Activated effector memory CD4-positive, alpha-beta T cell treated with anti-CD3 and anti-CD28 coated beads, Interleukin-2, amount 50 U/mL, for 16 hours (primary cell): ENCODE results near the gene HMGXB3.
A peak's percentile ranks its signal among the peaks of the same experiment; 100 is the strongest.

Source experiments
- DNase-seq: peaks from one replicate; pipeline ENCODE4 v3.0.0-alpha.2; 2020

HMGXB3 gene

GRCh38 chr5:149982505-149982904 lies 18.0 kb upstream of the HMGXB3 start:
- no peak for DNase-seq

- no peak for DNase-seq
These were observed 12.4 kb upstream of the HMGXB3 start for GRCh38 chr5:149988126-149988525.

DNA sequence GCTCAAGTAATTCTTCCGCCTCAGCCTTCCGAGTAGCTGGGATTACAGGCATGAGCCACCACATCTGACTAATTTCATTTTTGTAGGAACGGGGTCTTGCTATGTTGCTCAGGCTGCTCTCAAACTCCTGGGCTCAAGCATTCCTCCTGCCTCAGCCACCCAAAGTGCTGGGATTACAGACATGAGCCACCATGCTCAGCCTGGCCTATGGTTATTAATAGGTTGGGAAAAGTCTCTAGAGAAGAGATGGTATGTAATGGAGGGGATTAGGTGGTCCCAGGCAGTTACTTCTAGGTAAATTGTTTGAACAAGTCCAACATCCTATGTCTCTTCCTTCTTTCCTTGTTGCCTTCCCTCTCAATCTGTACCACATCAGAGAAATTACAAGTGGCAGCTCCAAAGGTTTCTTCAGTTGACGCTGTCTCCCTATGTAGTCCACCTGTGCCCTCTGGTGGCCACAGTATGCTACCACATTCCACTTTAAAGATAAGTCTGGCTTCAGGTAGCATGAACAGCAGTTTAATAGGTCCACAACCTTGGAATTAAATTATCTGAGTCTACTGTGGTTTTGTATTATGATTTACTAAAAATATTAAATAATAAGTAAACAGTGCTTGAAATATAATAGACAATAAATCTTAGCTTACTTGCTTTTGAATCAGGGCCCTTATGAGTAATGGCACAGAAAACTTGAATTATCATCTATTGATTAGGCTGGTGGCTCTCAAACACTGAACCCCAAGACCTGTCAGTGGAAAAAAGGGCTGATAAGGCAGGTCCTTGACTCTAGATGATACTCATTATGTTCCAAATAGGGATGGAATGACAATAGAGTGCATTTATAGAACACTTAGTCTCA lies 9.8 kb upstream of the HMGXB3 start:
- peak; percentile 87 for DNase-seq

DNA sequence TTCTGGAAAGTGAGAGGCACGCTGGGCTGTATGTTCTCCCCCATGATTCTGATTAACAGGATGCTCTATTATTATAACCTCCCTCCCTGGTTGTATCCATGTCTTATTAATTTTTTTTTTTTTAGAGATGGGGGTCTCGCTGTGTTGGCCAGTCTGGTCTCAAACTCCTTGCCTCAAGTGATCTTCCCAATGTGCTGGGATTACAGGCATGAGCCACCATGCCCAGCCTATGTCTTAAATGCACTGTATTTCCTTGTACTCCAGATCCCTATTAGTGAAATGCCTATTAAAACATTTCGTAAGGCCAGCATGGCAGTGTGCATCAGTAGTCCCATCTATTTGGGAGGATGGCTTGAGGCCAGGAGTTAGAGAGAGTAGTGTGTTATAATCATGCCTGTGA lies 7.1 kb upstream of the HMGXB3 start:
- no peak for DNase-seq

GRCh38 chr5:149995385-149996204 lies 4.9 kb upstream of the HMGXB3 start:
- no peak for DNase-seq

GRCh38 chr5:149996205-149996890 lies 4.2 kb upstream of the HMGXB3 start:
- no peak for DNase-seq

- DNase-seq = no peak
These were observed 2.3 kb upstream of the HMGXB3 start for GRCh38 chr5:149998281-149998680.

GRCh38 chr5:149999359-149999758 lies 1.2 kb upstream of the HMGXB3 start:
- no peak for DNase-seq

DNA sequence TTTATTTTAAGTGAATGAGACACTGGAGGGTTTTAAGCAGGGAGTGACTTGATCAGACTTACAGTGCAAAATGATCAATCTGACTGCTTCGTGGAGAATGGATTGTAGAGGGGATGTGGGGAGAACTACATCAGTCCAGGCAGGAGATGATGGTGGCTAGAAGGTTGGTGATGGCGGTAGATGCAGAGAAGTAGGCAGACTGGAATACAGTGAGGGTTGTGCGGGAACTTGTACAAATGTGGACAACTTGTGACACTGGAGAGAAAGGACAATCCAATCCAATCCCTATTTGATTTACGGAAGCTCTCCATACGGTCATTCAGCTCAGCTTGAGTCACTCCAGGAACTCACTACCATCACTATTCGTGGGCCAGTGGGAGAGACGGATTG lies 678 bp upstream of the HMGXB3 start:
- no peak for DNase-seq

DNA sequence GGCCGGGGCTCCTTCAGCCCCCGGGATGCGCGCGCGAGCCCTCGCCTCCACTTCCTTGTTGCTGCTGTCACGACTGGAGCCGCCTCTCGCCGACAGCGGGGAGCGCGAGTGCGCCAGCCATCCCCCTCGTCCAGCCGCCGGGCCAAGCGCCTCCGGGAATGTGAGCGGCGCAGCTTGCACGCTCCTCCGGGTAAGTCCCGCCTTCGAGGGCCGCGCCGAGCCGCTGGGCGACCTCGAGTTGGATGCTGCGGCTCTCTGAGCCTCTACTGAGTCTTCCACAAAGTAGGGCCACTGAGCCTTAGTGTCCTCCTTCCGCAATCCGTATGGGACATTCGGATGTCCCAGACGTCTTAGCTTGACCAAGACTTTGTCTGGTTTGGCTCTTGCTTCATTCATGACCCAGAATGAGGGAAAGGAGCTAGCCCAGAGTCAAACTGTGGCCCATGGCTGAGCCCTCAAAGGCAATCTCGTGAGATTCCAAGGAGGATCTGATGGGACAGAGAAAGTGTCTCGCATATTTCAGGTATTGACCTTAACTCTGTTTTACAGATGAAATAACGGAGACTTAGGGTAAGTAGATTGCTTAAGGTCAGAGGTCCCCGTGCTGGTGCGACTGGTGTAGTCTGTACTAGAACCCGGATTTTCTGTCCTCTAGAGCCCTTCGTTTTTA lies 586 bp downstream of the HMGXB3 start:
- DNase-seq = peak; percentile 82

DNA sequence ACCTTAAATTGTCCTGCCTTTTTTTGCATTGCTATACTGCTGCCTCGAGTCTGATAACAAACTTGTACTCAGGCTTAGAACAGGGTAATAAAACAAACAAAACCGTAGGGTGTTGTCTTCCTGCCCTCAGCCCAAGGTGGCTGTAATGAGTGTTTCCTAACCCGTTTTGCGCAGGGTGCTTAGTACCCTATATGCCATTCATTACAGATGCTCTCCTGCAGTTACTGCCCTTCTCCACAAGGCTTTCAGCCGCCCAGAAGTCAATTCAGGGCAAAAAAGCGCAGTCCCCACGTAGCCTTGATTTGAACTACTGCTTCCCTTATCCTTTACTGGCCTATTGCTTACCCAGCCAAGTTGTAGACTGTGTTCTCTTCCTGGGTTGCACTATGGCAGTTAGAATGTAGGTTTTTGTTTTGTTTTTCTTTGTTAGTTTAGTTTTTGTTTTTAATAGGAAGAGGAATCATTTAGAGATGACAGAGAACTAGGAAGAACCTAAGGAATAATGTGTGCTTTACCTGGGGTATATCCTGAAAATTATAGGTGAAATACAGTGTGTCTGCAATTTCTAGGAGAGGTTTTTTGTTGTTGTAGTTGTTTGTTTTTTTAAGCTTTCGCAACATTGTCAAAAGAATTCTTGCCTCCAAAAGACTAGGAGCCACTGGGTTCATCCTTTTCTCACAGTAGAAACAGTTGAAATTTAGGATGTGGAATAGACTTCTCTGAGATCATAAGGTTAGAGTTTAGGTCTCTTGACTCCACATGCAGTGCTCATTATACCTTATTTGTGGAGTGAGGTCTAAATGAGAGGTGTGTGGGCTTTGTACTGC lies 1.3 kb downstream of the HMGXB3 start:
- peak; percentile 83 for DNase-seq

DNA sequence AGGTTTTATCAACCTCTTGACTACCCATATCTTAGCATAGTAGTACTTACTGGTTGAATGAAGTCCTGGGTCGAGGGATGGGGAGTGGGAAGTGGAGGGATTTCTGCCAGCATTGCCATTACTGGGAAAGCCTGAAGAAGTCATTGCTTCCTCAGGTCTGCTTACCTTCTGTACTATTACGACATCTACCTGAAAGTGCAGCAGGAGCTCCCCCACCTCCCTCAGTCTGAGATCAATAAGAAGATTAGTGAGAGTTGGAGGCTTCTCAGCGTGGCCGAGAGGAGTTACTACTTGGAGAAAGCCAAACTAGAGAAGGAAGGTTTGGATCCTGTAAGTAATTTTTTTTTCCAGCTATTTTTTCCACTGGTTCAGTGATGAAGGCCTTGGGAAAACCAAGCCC lies 5.8 kb downstream of the HMGXB3 start:
- no peak for DNase-seq

DNA sequence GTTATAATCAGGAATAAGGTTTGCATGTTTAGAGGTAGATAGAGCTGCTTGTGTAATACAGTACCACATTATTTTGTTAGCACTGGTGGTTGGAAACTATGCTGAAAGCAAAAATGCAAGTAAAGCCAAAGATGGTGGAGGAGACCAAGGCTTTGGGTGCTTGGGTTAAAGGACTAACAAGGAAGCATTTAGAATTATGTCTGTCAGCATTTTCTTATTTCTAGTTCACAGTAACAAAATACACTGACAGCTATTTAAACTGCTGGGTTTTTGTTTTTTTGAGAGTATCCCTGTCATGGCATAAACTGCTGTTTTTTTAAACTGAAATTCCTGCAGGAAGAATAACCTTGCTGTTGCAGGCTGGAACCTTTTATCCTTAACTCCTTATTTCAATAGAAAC lies 6.5 kb downstream of the HMGXB3 start:
- no peak for DNase-seq

GRCh38 chr5:150009671-150010387 lies 9.3 kb downstream of the HMGXB3 start:
- DNase-seq = no peak

DNA sequence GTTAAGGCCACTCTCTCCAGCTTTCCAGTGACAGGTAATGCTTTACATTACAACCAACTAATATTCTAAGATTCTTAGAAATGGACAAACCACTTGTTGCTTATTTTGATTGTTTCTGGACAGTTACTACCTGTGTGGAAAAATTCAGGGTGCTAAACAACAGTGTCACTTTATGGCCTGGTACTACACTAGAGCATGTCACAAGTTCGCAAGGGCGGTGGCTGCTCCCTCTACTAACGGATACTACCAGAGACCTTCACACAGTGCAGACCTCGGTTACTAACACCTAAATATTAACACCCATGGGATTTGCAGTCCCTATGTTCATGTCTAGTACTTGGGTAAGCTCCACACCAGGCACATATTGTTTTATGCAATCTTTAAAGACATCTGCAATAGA lies 13.4 kb downstream of the HMGXB3 start:
- DNase-seq = no peak

DNA sequence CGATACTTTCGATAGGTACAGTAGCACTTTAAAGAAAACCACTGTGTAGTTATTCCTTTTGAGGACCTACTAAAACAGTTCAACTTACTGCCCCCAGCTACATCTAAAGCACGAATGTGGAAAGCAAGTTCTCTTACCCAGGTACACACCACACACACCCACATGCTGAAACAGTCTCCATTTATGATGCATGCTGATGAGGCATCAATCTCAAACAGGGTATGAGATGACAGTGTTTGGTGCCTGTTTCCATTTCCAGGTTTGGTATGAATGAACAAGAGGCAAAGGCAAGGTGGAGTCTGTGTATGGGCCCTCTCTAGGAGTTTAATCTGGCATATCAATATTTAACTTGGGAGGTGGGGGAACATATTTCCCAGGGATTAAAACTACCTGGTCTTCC lies 13.9 kb downstream of the HMGXB3 start:
- DNase-seq = no peak

DNA sequence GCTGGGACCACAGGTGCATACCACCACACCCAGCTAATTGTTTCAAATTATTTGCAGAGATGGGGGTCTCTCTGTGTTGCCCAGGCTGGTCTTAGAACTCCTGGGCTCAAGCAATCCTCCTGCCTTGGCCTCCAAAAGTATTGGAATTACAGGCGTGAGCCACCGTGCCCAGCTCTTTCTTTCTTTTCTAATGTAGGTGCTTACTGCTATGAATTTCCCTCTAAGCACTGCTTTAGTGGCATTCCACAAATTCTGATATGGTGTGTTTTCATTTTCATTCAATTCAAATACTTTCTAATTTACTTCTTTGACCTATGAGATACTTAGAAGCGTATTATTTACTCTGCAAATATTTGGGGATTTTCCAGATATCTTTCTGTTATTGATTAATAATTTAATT lies 14.9 kb downstream of the HMGXB3 start:
- no peak for DNase-seq

- no peak for DNase-seq
These were observed 16.0 kb downstream of the HMGXB3 start for GRCh38 chr5:150016537-150016936.

- DNase-seq = no peak
These were observed 16.9 kb downstream of the HMGXB3 start for GRCh38 chr5:150017226-150018005.

GRCh38 chr5:150020249-150020648 lies 19.7 kb downstream of the HMGXB3 start:
- no peak for DNase-seq
